ENCODE data around the gene CDC40. TPM values are rescaled to one million over a fixed set of nuclear protein-coding genes. Genes with fewer than 3 reads are reported as not detected.
A peak's percentile ranks its signal among the peaks of the same experiment; 100 is the strongest.

The CDC40 gene
- total and polyA plus RNA-seq, 9 of the 15 experiments (the other 6 are each of a cell fraction or from before 2014, with no cell fraction given) = 9.7 to 26.3 (median 15.7) TPM

GRCh38 chr6:110180228-110181008, at the start of gene CDC40 (continued):
- no peak for TF ChIP-seq RBM22 (IDR thresholded peaks at IDR 0.05; ENCODE audit: low read depth, low read length, poor library complexity, severe bottlenecking)
- TF ChIP-seq ZMIZ1 (IDR thresholded peaks at IDR 0.05; ENCODE audit: low read depth in 2 of 2, low read length in 2 of 2) = 0 out of 4 replicates have a peak, but pooled peaks of 1 of the 2 experiments have one; percentile 11
- peak; percentile 99 for TF ChIP-seq NFIC (IDR thresholded peaks at IDR 0.05)
- peak; percentile 73 for TF ChIP-seq SUPT5H (IDR thresholded peaks at IDR 0.05)
- peak; percentile 57 for TF ChIP-seq TAF9B (IDR thresholded peaks at IDR 0.05; ENCODE audit: partially characterized antibody)
- TF ChIP-seq MCM5 (IDR thresholded peaks at IDR 0.05; ENCODE audit: low read depth) = no peak
- no peak for TF ChIP-seq DPF2 (IDR thresholded peaks at IDR 0.05)
- no peak for TF ChIP-seq SRSF7 (optimal IDR thresholded peaks at IDR 0.05; ENCODE audit: low read depth, low read length)
- TF ChIP-seq FIP1L1 (IDR thresholded peaks at IDR 0.05; ENCODE audit: low read depth, low read length, poor library complexity, severe bottlenecking) = no peak
- no peak for TF ChIP-seq PBX2 (CRISPR knock-in tag; IDR thresholded peaks at IDR 0.05; ENCODE audit: low read depth)
- TF ChIP-seq PBX2 (tag; conservative IDR thresholded peaks at IDR 0.05; ENCODE audit: low read depth) = peak; percentile 84
- peak in 1 of 2 experiments; percentile 21 for TF ChIP-seq AFF1 (IDR thresholded peaks at IDR 0.05; ENCODE audit: low read depth in 1 of 2, partially characterized antibody in 2 of 2)
- no peak for TF ChIP-seq ZBTB26 (CRISPR knock-in tag; IDR thresholded peaks at IDR 0.05)
